ENCODE measurements around the gene FBXL14.

DNA sequence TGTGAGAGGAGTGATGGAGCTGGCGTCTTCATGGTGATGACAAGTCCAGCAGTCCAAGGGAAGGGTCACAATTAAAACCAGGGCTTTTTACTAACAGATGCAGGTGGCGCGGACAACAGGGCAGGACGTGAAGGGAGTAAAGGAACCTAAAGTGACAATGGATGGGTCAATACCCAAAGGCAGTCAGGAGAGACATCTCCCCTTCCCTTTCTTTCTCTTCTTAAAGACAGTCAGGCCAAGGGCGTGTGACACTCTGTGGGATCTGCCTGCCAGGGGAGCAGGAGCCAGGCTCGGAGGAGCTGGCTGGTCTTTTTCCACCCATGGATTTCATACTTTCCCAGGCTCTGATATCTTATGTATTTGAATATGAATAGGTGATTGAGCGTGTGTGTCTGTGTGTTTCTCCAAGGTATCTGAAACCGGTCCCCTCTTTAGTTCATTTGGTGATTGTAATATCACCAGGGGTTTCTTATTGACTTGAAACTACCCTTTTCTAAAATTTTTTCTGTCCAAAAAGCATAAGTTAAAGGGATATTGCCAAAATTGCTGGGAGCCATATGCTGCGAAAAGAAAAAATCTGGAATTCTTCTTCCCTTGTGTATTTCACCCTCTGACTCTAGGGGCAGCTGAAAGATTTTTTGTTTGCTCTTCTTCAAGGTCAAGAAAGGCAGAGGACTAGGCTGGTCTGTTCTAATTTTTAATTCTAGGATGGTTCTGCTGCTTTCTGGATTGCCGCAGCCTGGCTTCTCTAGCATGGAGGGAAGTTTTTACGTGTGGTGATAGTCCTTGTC, 61.8 kb downstream of the FBXL14 start:
- TF ChIP-seq, protein P1, sequence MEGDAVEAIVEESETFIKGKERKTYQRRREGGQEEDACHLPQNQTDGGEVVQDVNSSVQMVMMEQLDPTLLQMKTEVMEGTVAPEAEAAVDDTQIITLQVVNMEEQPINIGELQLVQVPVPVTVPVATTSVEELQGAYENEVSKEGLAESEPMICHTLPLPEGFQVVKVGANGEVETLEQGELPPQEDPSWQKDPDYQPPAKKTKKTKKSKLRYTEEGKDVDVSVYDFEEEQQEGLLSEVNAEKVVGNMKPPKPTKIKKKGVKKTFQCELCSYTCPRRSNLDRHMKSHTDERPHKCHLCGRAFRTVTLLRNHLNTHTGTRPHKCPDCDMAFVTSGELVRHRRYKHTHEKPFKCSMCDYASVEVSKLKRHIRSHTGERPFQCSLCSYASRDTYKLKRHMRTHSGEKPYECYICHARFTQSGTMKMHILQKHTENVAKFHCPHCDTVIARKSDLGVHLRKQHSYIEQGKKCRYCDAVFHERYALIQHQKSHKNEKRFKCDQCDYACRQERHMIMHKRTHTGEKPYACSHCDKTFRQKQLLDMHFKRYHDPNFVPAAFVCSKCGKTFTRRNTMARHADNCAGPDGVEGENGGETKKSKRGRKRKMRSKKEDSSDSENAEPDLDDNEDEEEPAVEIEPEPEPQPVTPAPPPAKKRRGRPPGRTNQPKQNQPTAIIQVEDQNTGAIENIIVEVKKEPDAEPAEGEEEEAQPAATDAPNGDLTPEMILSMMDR (IDR thresholded peaks at IDR 0.05; ENCODE audit: low read length) = no peak
- TF ChIP-seq EZH2 (optimal IDR thresholded peaks at IDR 0.05; ENCODE audit: low read depth, low read length) = no peak
